Esophagus muscularis mucosa (tissue), 4 donors: ENCODE data around the gene PRELID3B. TPM values are rescaled to one million over a fixed set of nuclear protein-coding genes. Genes with fewer than 3 reads are reported as not detected.
A peak's percentile ranks its signal among the peaks of the same experiment; 100 is the strongest.

Experiments
- DNase-seq: peaks from one replicate; pipeline ENCODE4 v3.0.0-alpha.2; 2017; ENCODE audit errors: extremely low spot score
- H3K27ac ChIP-seq, 4 donors: fragments of 200-600 bp; sonication (generic); replicated peaks in 1 of 4; 1 replicate in 3 of 4; 2 replicates in 1 of 4; pipeline ENCODE4 v1.5.1; 2016 to 2019; ENCODE audit warnings: mild to moderate bottlenecking in 1 of 4
- H3K27me3 ChIP-seq, 4 donors: fragments of 200-600 bp; sonication (generic); one replicate each; pipeline versions ENCODE4 v1.5.1 to v1.6.0; 2016 to 2019
- H3K36me3 ChIP-seq, 4 donors: fragments of 200-600 bp; sonication (generic); one replicate each; pipeline ENCODE4 v1.5.1; 2016 to 2019
- H3K4me1 ChIP-seq, 4 donors: fragments of 200-600 bp; sonication (generic); one replicate each; pipeline ENCODE4 v1.5.1; 2016 to 2019
- H3K4me3 ChIP-seq, 4 donors: fragments of 200-600 bp; sonication (generic); 1 replicate in 2 of 4; 2 replicates in 2 of 4; pipeline ENCODE4 v1.5.1; 2016 to 2019; ENCODE audit warnings: mild to moderate bottlenecking in 4 of 4, moderate library complexity in 1 of 4
- H3K9me3 ChIP-seq, 4 donors: fragments of 200-600 bp; sonication (generic); 1 replicate in 3 of 4; 2 replicates in 1 of 4; pipeline ENCODE4 v1.5.1; 2016 to 2019
- CTCF ChIP-seq, 3 experiments: fragments of 200-600 bp in 2 of 3; fragments of 450-650 bp in 1 of 3; sonication (generic) in 2 of 3; IDR thresholded peaks; one replicate each; pipeline ENCODE4 v1.5.1; 2017 to 2019; ENCODE audit warnings: antibody characterized with exemption in 3 of 3, mild to moderate bottlenecking in 2 of 3, moderate library complexity in 1 of 3
- EP300 ChIP-seq: sonication (generic); formaldehyde crosslinking; IDR thresholded peaks from one replicate; pipeline ENCODE4 v1.6.1; 2017; ENCODE audit warnings: antibody characterized with exemption
- POLR2A ChIP-seq: fragments of 450-650 bp; IDR thresholded peaks from one replicate; pipeline ENCODE4 v1.6.1; 2017; ENCODE audit warnings: antibody characterized with exemption, moderate library complexity, mild to moderate bottlenecking, low read depth
- POLR2AphosphoS5 ChIP-seq, 2 donors: sonication (generic); formaldehyde crosslinking; IDR thresholded peaks; one replicate each; pipeline ENCODE4 v1.6.1; 2017; ENCODE audit warnings: antibody characterized with exemption in 2 of 2
- WGBS: methylation state at CpG from one replicate; pipeline ENCODE4 v1.1.5; 2018; 5-methylcytosine and 5-hydroxymethylcytosine counted together
- intact Hi-C: fragments of 100-400 bp; cut with DNase I; formaldehyde crosslinking; loops from one replicate; pipeline ENCODE4 v1.15.1; 2023
- total RNA-seq, 4 donors: library from RNA; depleted of rRNA; stranded (reverse); fragments of >200 nt; gene quantifications; one replicate each; pipeline versions ENCODE4 v1.1.0 to v1.2.1, GENCODE V29; 2016

PRELID3B gene
- total RNA-seq, 4 donors from 2014 or later = 32.0 to 48.4 (median 36.6) TPM

GRCh38 chr20:59004493-59004762 is 38.2 kb downstream of the PRELID3B start:
- Histone ChIP-seq H3K27ac (peak overlapping the region; percentile 26 to 88 (median 84)), H3K27me3 (no peaks in the 10 kb centered on the region), H3K36me3 (peaks cover 14 to 47% (median 34%) of the 10 kb centered on the region in 4 donors), H3K4me3 (peak overlapping the region; percentile 71 to 91 (median 86)), H3K9me3 (no peaks in the 10 kb centered on the region), H3K4me1 (peaks cover 31 to 61% (median 45%) of the 10 kb centered on the region in 4 donors)
- TF ChIP-seq CTCF (IDR thresholded peaks at IDR 0.05) = no peak
- TF ChIP-seq EP300 = no peak
- no peak for TF ChIP-seq POLR2A
- TF ChIP-seq POLR2AphosphoS5 (IDR thresholded peaks at IDR 0.05) = no peak
- intact Hi-C loops = no loop called here
- DNase-seq = no peak
- 58% methylated on average over 4 of the region's 4 CpGs for WGBS

- H3K4me1 ChIP-seq = peaks cover 31 to 61% (median 45%) of the 10 kb centered on the region in 4 donors
- WGBS = 80% methylated on average over 15 of the region's 16 CpGs
- no peaks in the 10 kb centered on the region for H3K9me3 ChIP-seq
- H3K4me3 ChIP-seq = peak overlapping the region in 3 of 4 donors; percentile 71 to 91 (median 90)
- H3K27me3 ChIP-seq = no peaks in the 10 kb centered on the region
- TF ChIP-seq POLR2A (no peak), POLR2AphosphoS5 (IDR thresholded peaks at IDR 0.05) (no peak)
- intact Hi-C loops = no loop called here
- H3K36me3 ChIP-seq = peaks cover 15 to 52% (median 38%) of the 10 kb centered on the region in 4 donors
- DNase-seq = no peak
- H3K27ac ChIP-seq = peak overlapping the region; percentile 26 to 88 (median 84)
Measured at GRCh38 chr20:59003836-59004492, 38.6 kb downstream of the PRELID3B start.

GRCh38 chr20:59002874-59003399 is 39.6 kb downstream of the PRELID3B start:
- H3K27ac ChIP-seq = no peak overlapping the region
- DNase-seq = no peak
- H3K4me1 ChIP-seq = peaks cover 31 to 57% (median 44%) of the 10 kb centered on the region in 4 donors
- peaks cover 23 to 62% (median 48%) of the 10 kb centered on the region in 4 donors for H3K36me3 ChIP-seq
- TF ChIP-seq POLR2AphosphoS5 (IDR thresholded peaks at IDR 0.05) (no peak), POLR2A (no peak), EP300 (no peak), CTCF (IDR thresholded peaks at IDR 0.05) (no peak)
- intact Hi-C loops = no loop called here
- H3K4me3 ChIP-seq = no peak overlapping the region
- WGBS = 87% methylated on average over 17 of the region's 17 CpGs
- no peaks in the 10 kb centered on the region for H3K9me3 ChIP-seq
- H3K27me3 ChIP-seq = no peaks in the 10 kb centered on the region

GRCh38 chr20:59002388-59002787 is 40.2 kb downstream of the PRELID3B start:
- Histone ChIP-seq H3K36me3 (peaks cover 28 to 67% (median 53%) of the 10 kb centered on the region in 4 donors), H3K4me1 (peaks cover 26 to 51% (median 39%) of the 10 kb centered on the region in 4 donors), H3K9me3 (no peaks in the 10 kb centered on the region), H3K4me3 (no peak overlapping the region), H3K27me3 (no peaks in the 10 kb centered on the region), H3K27ac (no peak overlapping the region)
- TF ChIP-seq POLR2AphosphoS5 (IDR thresholded peaks at IDR 0.05) = no peak
- no peak for TF ChIP-seq CTCF (IDR thresholded peaks at IDR 0.05)
- TF ChIP-seq EP300 = no peak
- TF ChIP-seq POLR2A = no peak
- WGBS = 93% methylated on average over 7 of the region's 8 CpGs
- no peak for DNase-seq
- intact Hi-C loops = no loop called here

GRCh38 chr20:59001449-59002171 is 41.0 kb downstream of the PRELID3B start:
- intact Hi-C loops = no loop called here
- no peaks in the 10 kb centered on the region for H3K27me3 ChIP-seq
- peaks cover 36 to 75% (median 61%) of the 10 kb centered on the region in 4 donors for H3K36me3 ChIP-seq
- H3K9me3 ChIP-seq = no peaks in the 10 kb centered on the region
- no peak for DNase-seq
- TF ChIP-seq EP300 (no peak), POLR2A (no peak)
- H3K27ac ChIP-seq = no peak overlapping the region
- H3K4me3 ChIP-seq = no peak overlapping the region
- H3K4me1 ChIP-seq = peaks cover 25 to 47% (median 36%) of the 10 kb centered on the region in 4 donors
- 83% methylated on average over 25 of the region's 27 CpGs for WGBS
